Subcutaneous adipose tissue (tissue), 4 donors: Measurements from ENCODE around the gene RFX7. TPM values are rescaled to one million over a fixed set of nuclear protein-coding genes. Genes with fewer than 3 reads are reported as not detected.

Experiments used
- CTCF ChIP-seq: fragments of 450-650 bp; IDR thresholded peaks from one replicate; pipeline ENCODE4 v1.5.1; 2016; ENCODE audit warnings: low read depth, mild to moderate bottlenecking, control low read depth, antibody characterized with exemption, moderate library complexity
- total RNA-seq, 4 donors: library from RNA; depleted of rRNA; stranded (reverse); fragments of >200 nt; gene quantifications; one replicate each; pipeline ENCODE4 v1.1.0, GENCODE V29; 2016

Gene RFX7
- total RNA-seq, 4 donors from 2014 or later: 6.0 to 10.2 (median 8.3) TPM

- TF ChIP-seq CTCF: no peak
Observed at GRCh38 chr15:56076640-56077039, 167.0 kb downstream of the RFX7 start.

DNA sequence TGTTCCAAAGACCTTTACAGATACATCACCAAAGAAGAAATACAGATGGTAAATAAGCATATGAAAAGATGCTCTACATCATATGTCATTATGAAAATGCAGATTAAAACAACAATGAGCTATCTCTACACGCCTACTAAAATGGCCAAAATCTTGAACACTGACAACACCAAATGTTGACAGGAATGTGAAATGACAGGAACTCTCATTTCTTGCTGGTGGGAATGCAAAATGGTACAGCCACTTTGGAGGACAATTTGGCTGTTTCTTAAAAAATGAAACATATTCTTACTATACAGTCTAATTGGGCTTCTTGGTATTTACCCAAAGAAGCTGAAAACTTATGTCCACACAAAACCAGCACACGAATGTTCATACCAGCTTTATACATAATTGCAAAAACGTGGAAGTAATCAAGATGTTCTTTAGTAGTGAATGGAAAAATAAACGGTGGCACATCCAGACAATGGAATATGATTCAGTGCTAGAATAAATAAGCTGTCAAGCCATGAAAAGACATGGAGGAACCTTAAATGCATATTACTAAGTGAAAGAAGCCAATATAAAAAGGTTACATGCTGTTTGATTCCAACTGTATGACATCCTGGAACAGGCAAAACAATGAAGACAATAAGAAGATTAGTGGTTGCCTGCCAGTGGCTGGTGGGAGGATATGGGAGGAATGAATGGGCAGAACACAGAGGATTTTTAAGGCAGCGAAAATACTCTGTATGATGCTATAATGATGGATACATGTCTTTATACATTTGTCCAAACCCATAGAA, 169.0 kb downstream of the RFX7 start:
- TF ChIP-seq CTCF: no peak

DNA sequence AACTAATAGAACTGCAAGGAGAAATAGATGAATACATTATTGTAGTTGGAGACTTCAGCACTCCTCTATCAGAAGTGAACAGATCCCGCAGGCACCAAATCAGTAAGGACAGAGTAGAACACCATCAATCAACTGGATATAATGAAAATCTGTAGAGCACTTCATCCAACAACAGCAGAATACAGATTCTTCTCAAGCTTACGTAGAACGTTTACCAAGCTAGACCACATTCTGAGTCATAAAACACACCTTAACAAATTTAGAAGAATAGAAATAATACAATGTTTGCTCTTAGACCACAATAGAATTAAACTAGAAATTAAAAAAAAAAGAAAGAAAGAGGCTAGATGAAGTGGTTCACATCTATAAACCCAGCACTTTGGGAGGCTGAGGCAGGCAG, 179.5 kb downstream of the RFX7 start:
- TF ChIP-seq CTCF: no peak

GRCh38 chr15:56059716-56060115, 184.0 kb downstream of the RFX7 start:
- TF ChIP-seq CTCF: no peak

GRCh38 chr15:56058986-56059385, 184.7 kb downstream of the RFX7 start:
- no peak for TF ChIP-seq CTCF

DNA sequence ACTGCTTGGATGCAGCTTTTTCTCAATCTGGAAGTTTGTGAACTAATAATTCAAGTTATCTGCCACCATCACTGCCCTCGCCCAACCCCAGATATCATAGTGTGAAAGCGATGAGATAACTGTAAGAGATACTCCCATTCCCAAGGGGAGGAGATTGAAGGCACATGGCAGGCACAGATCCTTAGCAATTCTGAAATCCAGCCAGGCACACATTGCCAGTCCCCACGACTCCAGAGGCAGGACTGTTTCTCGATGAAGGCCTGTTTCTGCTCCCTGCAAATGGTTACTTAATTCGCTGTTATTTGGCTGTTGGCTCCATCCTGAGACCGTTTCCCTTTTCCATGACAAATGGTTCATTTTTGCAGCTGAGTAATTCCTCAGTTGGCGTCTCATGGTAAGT, 187.1 kb downstream of the RFX7 start:
- TF ChIP-seq CTCF: no peak

GRCh38 chr15:56053046-56053400, 190.7 kb downstream of the RFX7 start:
- no peak for TF ChIP-seq CTCF
